GM21360 (cell line): ENCODE data around the gene PRSS36.
A peak's percentile ranks its signal among the peaks of the same experiment; 100 is the strongest.
"Not testable (repeated sequence)": the region's sequence is repeated elsewhere in the genome, so short reads cannot be mapped to it uniquely, and the experiment has no call there.

ENCODE experiments used
- ATAC-seq: cut with Tn5 transposase; IDR thresholded peaks from one replicate; pipeline ENCODE4 v1.9.1; 2021; ENCODE audit warnings: mild to moderate bottlenecking, moderate library complexity; ENCODE audit not compliant: unreplicated experiment

Gene PRSS36

GRCh38 chr16:31184888-31185287, 35.0 kb upstream of the PRSS36 start:
- no peak for ATAC-seq

DNA sequence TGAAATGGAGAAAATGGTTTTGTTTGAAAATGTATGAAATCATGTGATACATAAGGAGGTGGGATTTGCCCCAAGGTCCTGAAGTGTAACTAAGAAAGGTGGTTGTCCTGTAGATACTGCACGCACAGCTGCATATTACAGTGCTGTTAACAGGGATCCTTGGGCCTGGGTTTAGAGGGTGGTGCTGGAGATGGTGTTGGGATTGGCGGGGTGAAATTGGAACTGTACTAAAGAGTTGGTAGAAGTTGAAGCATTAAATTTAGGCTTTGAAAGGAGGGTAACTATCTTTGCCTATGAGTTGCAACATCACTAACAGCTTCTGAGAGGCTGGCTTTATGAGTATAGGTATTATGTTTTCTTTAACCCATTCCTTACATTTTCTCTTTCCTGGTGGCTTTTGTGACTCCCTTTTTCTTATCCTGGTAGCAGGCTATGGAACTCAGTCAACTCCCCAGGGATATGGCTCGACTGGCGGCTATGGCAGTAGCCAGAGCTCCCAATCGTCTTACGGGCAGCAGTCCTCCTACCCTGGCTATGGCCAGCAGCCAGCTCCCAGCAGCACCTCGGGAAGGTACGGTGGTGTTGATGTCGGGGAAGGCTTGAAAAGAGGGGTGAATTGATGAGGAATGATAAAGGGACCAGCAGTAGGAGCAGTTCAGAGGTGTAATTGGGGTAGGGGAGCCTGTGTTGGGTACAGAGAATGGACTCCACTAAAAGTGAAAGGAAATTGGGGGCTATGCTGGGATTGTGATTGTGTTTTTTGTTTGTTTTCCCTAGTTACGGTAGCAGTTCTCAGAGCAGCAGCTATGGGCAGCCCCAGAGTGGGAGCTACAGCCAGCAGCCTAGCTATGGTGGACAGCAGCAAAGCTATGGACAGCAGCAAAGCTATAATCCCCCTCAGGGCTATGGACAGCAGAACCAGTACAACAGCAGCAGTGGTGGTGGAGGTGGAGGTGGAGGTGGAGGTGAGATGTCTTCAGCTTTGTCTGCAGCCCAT, 33.9 kb upstream of the PRSS36 start:
- no peak for ATAC-seq

DNA sequence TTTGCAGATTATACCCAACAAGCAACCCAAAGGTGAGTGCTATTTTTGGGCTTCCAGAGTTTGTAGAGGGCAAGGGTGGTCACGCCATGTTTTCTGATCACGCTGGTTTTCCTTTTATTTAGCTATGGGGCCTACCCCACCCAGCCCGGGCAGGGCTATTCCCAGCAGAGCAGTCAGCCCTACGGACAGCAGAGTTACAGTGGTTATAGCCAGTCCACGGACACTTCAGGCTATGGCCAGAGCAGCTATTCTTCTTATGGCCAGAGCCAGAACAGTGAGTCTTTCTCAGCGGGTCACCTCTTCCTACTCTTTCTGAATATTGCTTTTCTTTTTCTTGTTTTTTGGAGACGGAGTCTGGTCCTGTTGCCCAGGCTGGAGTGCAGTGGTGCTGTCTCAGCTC, 32.5 kb upstream of the PRSS36 start:
- ATAC-seq = no peak

- ATAC-seq = no peak
These were observed 31.4 kb upstream of the PRSS36 start for GRCh38 chr16:31181102-31181830.

GRCh38 chr16:31179747-31180459, 30.0 kb upstream of the PRSS36 start, which contains the start of gene FUS:
TSS of gene FUS (plus strand) at chr16:31180139. CDS start at chr16:31180215, 76 bp downstream.
- ATAC-seq = peak; percentile 55

DNA sequence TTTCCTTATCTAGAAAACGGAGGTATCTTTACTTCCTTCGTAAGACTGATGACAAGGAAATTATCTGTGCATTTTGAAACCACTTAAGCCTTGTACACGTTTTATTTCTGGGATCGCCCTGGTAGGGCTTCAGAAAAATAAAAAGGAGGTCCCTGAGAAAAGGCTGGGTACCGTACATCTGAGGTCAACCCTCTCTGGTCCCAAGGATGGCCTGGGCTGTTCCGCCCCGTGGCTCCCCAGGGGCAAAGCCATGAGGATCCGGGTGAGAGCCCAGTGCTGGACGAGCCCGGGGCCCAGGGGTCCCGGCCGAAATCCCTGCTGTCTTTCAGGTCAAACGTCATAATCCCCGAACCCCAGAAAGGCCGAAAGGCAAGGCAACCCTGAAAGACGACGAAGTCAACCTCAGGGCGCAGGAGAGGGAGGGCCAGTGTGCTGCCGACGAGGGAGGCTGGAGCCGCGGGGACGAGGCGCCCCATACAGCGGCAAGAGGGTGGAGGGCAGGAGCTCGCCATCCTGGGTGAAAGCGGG, 29.4 kb upstream of the PRSS36 start:
- ATAC-seq = no peak

GRCh38 chr16:31177136-31177535, 27.3 kb upstream of the PRSS36 start:
- ATAC-seq = no peak

GRCh38 chr16:31170048-31170447, 20.2 kb upstream of the PRSS36 start:
- not testable (repeated sequence) for ATAC-seq

GRCh38 chr16:31168848-31169247, 19.0 kb upstream of the PRSS36 start:
- ATAC-seq = no peak

- ATAC-seq = no peak
These were observed 17.4 kb upstream of the PRSS36 start for GRCh38 chr16:31167315-31167714.

DNA sequence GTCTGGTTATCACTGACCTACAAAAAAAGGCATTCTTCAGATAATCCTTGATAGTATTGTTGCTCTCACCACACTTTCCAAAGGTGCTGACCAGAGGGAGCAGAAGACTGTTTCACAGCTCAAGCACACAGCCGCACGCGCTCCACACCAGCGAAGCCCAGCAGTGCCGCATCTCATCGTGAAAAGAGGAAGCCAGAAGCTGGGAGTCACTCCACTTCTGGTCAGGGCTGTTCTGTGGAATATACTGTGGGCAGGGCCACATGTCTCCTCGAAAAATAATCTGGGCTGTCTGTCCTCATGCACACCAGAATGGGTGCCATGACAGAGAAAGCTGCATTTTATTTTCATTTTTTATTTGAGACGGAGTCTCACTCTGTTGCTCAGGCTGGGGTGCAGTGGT, 7.3 kb upstream of the PRSS36 start:
- no peak for ATAC-seq

DNA sequence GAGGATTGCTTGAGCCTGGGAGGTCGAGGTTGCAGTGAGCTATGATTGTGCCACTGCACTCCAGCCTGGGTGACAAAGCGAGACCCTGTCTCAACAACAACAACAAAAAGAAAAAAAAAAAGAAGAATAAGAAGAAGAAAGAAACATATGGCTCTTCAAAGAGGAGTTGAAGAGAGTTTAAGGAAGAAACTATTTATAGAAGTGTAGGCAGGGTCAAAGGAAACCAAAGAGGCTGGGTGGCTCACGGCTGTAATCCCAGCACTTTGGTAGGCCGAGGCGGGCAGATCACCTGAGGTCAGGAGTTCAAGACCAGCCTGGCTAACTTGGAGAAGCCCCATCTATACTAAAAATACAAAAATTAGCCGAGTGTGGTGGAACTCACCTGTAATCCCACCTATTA, 1.1 kb upstream of the PRSS36 start:
- ATAC-seq = not testable (repeated sequence)

- ATAC-seq = no peak
These were observed 534 bp downstream of the PRSS36 start for GRCh38 chr16:31149332-31149731.

- ATAC-seq = no peak
These were observed 970 bp downstream of the PRSS36 start for GRCh38 chr16:31148896-31149295.

DNA sequence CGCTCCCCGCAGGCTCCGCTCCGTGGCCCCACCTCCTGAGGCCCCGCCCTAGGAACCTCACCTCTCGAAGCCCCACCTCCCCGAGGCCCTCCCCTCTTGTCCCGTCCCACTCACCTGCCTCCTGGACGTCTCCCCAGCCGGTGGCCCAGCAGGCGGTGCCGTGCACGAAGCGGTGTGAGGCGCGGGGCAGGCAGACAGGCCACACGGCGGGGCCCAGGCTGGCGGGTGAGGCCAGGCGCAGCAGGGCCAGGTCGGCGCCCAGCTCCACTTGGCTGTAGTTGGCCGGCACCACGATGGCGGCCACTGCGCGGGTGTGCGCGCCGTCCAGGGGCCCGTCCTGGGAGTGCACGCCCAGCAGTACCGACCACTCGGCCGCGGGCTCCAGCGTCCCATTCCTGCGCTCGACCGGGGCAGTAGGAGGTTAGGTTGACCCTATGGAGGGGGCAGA, 1.6 kb downstream of the PRSS36 start:
- no peak for ATAC-seq

DNA sequence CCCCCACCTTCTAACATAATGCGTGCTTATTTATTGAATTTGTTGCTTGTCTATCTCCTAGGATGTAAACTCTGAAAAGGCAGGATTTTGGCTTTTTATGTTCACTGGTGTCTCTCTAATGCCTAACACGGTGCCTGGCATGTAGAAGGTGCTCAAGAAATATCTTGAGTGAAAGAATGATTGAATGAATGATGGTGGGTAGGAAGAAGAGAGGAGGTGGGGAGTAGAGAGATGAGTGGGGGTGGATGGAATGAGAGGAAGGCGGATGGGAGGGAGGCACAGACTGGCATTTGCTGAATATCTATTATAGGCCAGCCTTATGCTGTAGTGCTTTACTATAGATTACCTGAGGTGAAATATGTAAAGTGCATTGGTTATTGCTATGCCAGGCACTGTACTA, 2.3 kb downstream of the PRSS36 start:
- ATAC-seq = no peak

- ATAC-seq = no peak
These were observed 4.4 kb downstream of the PRSS36 start for GRCh38 chr16:31145398-31145990.

GRCh38 chr16:31144418-31144817, 5.4 kb downstream of the PRSS36 start:
- not testable (repeated sequence) for ATAC-seq

- no peak for ATAC-seq
These were observed 6.1 kb downstream of the PRSS36 start for GRCh38 chr16:31143694-31144148.

DNA sequence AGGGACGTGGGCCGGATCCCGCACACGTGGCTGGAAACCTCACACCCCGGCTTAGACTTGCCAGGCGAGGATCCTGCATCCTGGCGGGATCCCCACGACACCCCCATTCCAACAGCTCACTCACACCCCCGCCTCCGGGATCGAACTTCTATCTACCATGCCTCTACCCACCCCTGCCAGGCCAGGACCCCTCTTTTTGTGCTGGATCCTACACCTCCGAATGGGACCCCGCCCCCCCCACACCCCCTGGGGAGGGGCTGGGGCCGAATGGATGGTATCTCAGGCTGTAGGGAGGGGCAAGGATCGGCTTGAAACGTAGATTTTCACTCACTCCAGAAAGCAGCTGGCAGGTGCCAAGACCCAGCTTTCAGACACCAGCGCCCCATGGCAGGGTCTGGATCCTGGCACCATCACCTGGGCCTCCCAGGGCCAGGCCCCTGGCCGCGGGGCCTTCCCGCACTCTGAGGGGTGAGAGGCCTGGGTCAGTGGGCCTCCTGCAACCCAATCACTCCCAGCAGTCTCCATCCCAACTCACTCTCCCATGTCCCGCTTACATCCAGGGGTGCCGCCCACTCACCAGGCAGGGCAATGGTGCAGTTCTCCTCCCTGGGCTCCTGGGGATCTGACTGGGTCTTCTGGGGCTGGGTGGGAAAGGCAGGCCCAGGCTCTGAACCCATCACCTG, 6.7 kb downstream of the PRSS36 start:
- no peak for ATAC-seq
